Measurements from ENCODE around the gene STEAP4. TPM values are rescaled to one million over a fixed set of nuclear protein-coding genes. Genes with fewer than 3 reads are reported as not detected.

STEAP4 gene
- total and polyA plus RNA-seq, 2 experiments from 2014 or later, result 0.06 TPM; not detected in 1

DNA sequence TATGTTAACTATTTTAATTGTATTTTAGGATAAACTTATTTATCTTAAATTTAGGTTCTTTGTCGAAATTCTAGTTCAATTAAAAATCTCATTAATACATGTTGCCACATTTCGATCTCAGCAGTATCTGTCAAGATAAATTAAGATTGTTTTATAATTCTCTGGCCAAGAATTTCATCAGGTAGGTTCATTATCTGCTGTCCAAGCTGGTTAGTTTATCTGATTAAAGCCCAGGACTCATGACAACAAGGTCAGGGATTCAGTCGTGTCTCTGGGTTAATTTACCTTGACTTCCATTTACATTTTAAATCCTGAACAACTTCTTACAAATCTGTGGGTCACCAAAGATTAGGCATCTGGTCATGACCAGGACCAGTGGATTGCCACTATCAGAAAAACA lies 7.6 kb downstream of the STEAP4 start:
- no peak for DNase-seq (ENCODE audit: low spot score)
- Mint-ChIP-seq H3K4me3 (no peak overlapping the region), H3K36me3 (ENCODE audit: low read depth) (no peaks in the 10 kb centered on the region), H3K27ac (0 out of 2 replicates have a peak overlapping the region, but pooled peaks have one; percentile 32), H3K4me1 (peaks cover 7% of the 10 kb centered on the region; the same call in 2 of the 3 replicates), H3K9me3 (no peaks in the 10 kb centered on the region), H3K27me3 (ENCODE audit: insufficient read depth, low read depth, poor library complexity) (no peaks in the 10 kb centered on the region)
- Histone ChIP-seq H3K4me1 (ENCODE audit: insufficient read depth) (no peaks in the 10 kb centered on the region), H3K27ac (ENCODE audit: low read depth) (no peak overlapping the region), H4K20me1 (replicated peaks; ENCODE audit: insufficient read depth) (no peaks in the 10 kb centered on the region), H2AFZ (no peak overlapping the region), H3F3A (replicated peaks; ENCODE audit: low read depth) (no peaks in the 10 kb centered on the region), H3K79me2 (replicated peaks; ENCODE audit: insufficient read depth) (no peaks in the 10 kb centered on the region), H3K36me3 (ENCODE audit: insufficient read depth) (no peaks in the 10 kb centered on the region), H3K4me3 (no peak overlapping the region), H3K9me2 (ENCODE audit: insufficient read depth) (no peaks in the 10 kb centered on the region), H3K4me2 (no peak overlapping the region), H3K27me3 (ENCODE audit: insufficient read depth) (no peaks in the 10 kb centered on the region)
- no peak for ATAC-seq
- TF ChIP-seq EZH2phosphoT487 (IDR thresholded peaks at IDR 0.05; ENCODE audit: unreplicated experiment) (no peak), JUNB (IDR thresholded peaks at IDR 0.05; ENCODE audit: unreplicated experiment) (no peak), ZNF114 (CRISPR knock-in tag; IDR thresholded peaks at IDR 0.05) (no peak), STAT1 (IDR thresholded peaks at IDR 0.05; ENCODE audit: unreplicated experiment) (no peak), ZNF331 (CRISPR knock-in tag; IDR thresholded peaks at IDR 0.05; ENCODE audit: low read depth) (no peak), NANOG (IDR thresholded peaks at IDR 0.05; ENCODE audit: borderline replicate concordance) (no peak), EZH2 (IDR thresholded peaks at IDR 0.05; ENCODE audit: low read depth, unreplicated experiment) (no peak), CREB1 (CRISPR knock-in tag; IDR thresholded peaks at IDR 0.05; ENCODE audit: low read depth) (no peak), POLR2AphosphoS5 (IDR thresholded peaks at IDR 0.05; ENCODE audit: low read depth) (no peak)
- TF ChIP-seq, protein P1, sequence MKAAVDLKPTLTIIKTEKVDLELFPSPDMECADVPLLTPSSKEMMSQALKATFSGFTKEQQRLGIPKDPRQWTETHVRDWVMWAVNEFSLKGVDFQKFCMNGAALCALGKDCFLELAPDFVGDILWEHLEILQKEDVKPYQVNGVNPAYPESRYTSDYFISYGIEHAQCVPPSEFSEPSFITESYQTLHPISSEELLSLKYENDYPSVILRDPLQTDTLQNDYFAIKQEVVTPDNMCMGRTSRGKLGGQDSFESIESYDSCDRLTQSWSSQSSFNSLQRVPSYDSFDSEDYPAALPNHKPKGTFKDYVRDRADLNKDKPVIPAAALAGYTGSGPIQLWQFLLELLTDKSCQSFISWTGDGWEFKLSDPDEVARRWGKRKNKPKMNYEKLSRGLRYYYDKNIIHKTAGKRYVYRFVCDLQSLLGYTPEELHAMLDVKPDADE (IDR thresholded peaks at IDR 0.05), result no peak
- TF ChIP-seq, protein P2, sequence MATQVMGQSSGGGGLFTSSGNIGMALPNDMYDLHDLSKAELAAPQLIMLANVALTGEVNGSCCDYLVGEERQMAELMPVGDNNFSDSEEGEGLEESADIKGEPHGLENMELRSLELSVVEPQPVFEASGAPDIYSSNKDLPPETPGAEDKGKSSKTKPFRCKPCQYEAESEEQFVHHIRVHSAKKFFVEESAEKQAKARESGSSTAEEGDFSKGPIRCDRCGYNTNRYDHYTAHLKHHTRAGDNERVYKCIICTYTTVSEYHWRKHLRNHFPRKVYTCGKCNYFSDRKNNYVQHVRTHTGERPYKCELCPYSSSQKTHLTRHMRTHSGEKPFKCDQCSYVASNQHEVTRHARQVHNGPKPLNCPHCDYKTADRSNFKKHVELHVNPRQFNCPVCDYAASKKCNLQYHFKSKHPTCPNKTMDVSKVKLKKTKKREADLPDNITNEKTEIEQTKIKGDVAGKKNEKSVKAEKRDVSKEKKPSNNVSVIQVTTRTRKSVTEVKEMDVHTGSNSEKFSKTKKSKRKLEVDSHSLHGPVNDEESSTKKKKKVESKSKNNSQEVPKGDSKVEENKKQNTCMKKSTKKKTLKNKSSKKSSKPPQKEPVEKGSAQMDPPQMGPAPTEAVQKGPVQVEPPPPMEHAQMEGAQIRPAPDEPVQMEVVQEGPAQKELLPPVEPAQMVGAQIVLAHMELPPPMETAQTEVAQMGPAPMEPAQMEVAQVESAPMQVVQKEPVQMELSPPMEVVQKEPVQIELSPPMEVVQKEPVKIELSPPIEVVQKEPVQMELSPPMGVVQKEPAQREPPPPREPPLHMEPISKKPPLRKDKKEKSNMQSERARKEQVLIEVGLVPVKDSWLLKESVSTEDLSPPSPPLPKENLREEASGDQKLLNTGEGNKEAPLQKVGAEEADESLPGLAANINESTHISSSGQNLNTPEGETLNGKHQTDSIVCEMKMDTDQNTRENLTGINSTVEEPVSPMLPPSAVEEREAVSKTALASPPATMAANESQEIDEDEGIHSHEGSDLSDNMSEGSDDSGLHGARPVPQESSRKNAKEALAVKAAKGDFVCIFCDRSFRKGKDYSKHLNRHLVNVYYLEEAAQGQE (IDR thresholded peaks at IDR 0.05; ENCODE audit: unreplicated experiment), result no peak
- TF ChIP-seq, protein P3, sequence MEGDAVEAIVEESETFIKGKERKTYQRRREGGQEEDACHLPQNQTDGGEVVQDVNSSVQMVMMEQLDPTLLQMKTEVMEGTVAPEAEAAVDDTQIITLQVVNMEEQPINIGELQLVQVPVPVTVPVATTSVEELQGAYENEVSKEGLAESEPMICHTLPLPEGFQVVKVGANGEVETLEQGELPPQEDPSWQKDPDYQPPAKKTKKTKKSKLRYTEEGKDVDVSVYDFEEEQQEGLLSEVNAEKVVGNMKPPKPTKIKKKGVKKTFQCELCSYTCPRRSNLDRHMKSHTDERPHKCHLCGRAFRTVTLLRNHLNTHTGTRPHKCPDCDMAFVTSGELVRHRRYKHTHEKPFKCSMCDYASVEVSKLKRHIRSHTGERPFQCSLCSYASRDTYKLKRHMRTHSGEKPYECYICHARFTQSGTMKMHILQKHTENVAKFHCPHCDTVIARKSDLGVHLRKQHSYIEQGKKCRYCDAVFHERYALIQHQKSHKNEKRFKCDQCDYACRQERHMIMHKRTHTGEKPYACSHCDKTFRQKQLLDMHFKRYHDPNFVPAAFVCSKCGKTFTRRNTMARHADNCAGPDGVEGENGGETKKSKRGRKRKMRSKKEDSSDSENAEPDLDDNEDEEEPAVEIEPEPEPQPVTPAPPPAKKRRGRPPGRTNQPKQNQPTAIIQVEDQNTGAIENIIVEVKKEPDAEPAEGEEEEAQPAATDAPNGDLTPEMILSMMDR (conservative IDR thresholded peaks at IDR 0.05; ENCODE audit: low read depth in 2 of 2), result no peak
- TF ChIP-seq, protein P4, sequence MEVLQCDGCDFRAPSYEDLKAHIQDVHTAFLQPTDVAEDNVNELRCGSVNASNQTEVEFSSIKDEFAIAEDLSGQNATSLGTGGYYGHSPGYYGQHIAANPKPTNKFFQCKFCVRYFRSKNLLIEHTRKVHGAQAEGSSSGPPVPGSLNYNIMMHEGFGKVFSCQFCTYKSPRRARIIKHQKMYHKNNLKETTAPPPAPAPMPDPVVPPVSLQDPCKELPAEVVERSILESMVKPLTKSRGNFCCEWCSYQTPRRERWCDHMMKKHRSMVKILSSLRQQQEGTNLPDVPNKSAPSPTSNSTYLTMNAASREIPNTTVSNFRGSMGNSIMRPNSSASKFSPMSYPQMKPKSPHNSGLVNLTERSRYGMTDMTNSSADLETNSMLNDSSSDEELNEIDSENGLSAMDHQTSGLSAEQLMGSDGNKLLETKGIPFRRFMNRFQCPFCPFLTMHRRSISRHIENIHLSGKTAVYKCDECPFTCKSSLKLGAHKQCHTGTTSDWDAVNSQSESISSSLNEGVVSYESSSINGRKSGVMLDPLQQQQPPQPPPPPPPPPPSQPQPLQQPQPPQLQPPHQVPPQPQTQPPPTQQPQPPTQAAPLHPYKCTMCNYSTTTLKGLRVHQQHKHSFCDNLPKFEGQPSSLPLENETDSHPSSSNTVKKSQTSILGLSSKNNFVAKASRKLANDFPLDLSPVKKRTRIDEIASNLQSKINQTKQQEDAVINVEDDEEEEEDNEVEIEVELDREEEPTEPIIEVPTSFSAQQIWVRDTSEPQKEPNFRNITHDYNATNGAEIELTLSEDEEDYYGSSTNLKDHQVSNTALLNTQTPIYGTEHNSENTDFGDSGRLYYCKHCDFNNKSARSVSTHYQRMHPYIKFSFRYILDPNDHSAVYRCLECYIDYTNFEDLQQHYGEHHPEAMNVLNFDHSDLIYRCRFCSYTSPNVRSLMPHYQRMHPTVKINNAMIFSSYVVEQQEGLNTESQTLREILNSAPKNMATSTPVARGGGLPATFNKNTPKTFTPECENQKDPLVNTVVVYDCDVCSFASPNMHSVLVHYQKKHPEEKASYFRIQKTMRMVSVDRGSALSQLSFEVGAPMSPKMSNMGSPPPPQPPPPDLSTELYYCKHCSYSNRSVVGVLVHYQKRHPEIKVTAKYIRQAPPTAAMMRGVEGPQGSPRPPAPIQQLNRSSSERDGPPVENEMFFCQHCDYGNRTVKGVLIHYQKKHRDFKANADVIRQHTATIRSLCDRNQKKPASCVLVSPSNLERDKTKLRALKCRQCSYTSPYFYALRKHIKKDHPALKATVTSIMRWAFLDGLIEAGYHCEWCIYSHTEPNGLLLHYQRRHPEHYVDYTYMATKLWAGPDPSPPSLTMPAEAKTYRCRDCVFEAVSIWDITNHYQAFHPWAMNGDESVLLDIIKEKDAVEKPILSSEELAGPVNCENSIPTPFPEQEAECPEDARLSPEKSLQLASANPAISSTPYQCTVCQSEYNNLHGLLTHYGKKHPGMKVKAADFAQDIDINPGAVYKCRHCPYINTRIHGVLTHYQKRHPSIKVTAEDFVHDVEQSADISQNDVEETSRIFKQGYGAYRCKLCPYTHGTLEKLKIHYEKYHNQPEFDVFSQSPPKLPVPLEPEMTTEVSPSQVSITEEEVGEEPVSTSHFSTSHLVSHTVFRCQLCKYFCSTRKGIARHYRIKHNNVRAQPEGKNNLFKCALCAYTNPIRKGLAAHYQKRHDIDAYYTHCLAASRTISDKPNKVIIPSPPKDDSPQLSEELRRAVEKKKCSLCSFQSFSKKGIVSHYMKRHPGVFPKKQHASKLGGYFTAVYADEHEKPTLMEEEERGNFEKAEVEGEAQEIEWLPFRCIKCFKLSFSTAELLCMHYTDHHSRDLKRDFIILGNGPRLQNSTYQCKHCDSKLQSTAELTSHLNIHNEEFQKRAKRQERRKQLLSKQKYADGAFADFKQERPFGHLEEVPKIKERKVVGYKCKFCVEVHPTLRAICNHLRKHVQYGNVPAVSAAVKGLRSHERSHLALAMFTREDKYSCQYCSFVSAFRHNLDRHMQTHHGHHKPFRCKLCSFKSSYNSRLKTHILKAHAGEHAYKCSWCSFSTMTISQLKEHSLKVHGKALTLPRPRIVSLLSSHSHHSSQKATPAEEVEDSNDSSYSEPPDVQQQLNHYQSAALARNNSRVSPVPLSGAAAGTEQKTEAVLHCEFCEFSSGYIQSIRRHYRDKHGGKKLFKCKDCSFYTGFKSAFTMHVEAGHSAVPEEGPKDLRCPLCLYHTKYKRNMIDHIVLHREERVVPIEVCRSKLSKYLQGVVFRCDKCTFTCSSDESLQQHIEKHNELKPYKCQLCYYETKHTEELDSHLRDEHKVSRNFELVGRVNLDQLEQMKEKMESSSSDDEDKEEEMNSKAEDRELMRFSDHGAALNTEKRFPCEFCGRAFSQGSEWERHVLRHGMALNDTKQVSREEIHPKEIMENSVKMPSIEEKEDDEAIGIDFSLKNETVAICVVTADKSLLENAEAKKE (CRISPR knock-in tag; IDR thresholded peaks at IDR 0.05), result no peak

All from GM23338 (cell line).